Measurements from ENCODE around the gene PIBF1.
"Not testable (repeated sequence)": the region's sequence is repeated elsewhere in the genome, so short reads cannot be mapped to it uniquely, and the experiment has no call there.

Gene PIBF1

DNA sequence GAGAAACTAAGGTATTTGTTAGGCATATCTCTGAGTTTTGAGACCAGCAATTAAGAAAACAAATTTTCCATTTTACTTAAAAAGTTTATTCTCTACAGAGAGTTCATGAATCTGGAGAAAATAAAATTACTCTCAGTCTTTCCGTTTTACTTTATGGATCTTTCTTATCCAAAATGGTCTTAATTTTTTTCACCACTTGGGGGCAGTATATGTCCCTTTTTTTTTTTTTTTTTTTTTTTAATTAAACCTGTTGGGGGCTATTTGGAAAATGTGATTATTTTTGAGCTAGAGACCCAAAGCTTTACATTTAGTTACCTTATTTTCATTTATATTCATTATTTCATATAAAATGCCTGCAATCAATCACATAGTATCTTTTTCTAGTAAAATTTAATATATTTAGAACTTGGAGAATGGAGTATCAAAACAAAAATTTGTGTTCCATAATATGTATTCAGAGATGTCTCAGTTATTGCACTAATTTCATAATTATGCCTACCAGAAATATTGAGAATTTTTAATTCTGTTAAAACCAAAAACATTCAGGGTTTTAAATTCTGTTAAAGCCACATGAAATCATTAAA, 27.1 kb downstream of the PIBF1 start:
- DNase-seq: peak; percentile 38
- in situ Hi-C loops (cut with MboI; ENCODE audit: low pct_unique_long_range_greater_than_20kb, low sequenced_read_pairs): no loop called here

DNA sequence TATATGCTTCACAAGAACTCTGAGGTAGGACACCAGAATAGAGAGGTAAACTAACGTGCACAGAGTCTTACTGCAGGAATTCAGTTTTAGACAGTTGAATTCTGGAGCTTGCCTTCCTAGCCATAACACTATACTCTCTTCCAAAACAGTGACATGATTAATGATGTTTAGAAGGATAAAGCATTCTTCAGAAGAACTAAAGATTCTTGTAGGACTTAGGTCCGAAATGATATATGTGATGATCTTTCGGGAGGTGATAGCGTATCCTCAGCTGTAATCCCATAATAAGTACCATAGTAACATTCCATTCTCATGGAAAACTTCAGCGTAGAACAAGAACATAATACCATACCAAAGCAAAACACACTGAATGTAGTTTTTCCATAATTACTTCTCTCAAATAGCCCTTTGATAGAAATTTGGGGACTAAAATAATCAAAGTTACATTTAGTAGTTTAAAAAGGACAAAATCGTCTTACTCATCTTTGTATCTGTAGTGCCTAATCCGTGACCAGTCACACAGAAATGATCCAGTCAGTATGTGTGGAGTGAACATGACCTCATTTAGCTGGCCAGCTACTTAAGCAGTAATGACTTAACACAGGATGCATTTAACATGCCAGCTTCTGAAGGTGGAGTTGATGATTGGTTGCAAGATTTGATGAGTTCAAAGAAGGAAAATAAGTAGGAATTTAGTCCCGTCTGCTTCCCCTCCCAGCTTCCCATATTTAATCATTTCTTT, 38.4 kb downstream of the PIBF1 start:
- in situ Hi-C loops (cut with MboI; ENCODE audit: low pct_unique_long_range_greater_than_20kb, low sequenced_read_pairs): no loop called here
- DNase-seq: no peak

DNA sequence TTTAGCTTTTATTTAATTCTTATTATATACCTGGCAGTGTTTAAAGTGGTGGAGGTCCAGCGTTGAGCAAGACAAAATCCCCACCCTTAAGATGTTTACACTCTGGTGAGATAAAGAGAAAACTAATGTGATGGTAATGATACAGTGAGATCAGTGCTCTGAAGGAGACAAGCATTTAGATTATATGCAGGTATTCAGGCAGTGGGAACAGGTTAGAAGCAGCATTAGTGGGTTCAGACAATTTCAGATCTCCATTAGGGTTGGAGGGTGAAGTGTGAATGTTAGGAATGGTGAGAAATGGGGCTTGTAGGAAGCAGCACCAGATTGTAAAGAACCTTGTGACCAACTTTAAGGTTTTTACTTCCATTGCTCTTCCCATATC, 39.0 kb downstream of the PIBF1 start:
- DNase-seq: no peak
- in situ Hi-C loops (cut with MboI; ENCODE audit: low pct_unique_long_range_greater_than_20kb, low sequenced_read_pairs): no loop called here

DNA sequence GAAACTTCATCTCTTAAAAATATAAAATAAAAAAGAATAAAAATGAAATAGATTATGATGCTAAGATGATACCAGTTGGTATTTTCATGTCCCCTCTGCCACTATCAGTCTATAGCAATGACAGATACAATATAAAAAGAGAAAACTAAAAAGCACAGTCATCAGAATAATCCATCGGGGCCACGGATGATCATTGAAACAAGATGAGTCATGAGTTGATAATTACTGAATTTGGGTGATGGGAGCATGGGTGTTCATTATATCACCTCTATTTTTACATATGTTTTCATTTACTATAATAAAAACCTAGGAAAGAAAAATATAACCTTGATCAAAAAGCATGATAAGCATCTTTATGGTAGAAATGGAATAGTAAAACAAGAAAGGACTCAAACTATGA, 41.1 kb downstream of the PIBF1 start:
- DNase-seq: no peak
- in situ Hi-C loops (cut with MboI; ENCODE audit: low pct_unique_long_range_greater_than_20kb, low sequenced_read_pairs): no loop called here

DNA sequence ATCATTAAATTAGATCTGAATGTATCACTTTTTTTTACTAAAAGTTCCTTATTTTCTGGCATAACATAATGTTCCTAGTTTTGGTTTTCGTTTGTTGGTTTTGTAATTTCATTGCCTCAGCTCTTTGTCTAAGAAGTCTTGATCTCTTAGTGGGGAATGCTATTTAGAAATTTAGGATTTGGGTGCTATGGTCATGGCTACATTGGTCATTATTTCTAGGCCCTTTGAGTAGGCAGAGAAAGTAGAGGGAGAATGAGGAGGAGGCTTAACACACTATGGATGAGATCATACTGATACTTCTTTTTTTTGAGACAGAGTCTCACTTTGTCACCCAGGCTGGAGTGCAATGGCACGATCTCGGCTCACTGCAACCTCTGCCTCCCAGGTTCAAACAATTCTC, 41.8 kb downstream of the PIBF1 start:
- in situ Hi-C loops (cut with MboI; ENCODE audit: low pct_unique_long_range_greater_than_20kb, low sequenced_read_pairs): no loop called here
- DNase-seq: no peak

DNA sequence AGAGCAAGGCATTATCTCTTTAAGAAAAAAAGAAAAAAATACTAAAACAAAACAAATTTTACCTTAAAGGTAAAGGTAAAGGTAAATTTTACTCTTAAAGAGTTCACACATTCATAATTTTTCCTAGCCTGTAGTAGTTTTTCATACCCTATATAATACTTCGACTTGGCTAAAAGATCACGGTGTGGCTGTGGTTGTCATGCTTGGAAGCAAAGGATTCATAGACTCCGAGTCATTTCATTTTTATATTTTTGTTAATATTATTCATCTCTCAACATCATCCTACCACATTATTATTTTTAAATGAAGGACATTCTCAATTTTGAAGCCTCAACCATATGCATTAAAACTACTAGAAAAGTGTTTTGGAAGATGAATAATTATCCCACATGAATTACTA, 52.7 kb downstream of the PIBF1 start:
- in situ Hi-C loops (cut with MboI; ENCODE audit: low pct_unique_long_range_greater_than_20kb, low sequenced_read_pairs): no loop called here
- no peak for DNase-seq

DNA sequence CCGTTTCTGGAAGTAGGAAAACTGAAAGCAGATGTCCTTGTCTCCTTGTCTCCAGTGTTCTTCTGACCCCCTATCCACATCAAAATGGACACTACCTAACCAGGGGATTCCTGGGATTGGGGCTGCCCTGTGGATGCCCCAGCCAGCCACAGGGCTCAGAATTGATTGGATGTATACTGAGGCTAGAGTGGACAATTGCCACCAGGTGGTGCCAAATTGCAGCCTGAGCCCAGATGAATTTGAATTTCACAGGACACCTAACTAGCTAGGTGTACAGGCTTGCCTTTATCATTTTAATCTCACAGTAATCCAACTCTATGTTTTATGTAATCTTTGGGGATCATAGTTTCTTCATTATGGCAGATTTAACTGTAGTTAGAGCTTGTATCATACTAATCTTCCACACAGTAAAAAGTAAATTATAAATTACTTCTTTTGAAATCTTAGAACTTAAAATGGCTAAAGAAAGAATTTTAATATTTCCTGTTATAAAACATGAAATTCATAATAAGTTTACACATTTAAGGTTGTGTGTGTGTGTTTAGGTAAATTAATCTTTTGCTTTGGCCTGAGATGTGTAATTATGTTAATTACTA, 58.0 kb downstream of the PIBF1 start:
- DNase-seq: peak; percentile 43
- in situ Hi-C loops (cut with MboI; ENCODE audit: low pct_unique_long_range_greater_than_20kb, low sequenced_read_pairs): no loop called here

DNA sequence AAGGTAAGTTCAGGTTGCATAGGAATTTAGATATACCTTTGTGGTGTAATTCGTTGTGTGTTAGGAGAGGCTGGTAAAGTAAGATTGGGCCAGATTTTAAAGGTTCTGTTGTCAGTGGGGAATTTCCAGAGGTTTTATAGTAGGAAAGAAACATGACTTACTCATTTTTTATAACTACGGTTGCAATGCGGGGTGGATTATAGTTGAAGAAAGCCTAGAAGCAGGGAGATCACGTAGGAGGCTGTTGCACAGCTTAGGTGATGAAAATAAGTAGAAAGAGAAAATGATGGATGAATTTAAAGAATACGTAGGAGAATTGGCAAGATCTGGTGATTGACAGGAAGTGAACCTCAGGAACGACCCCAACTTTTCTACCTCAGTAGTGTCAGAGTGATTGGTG, 61.1 kb downstream of the PIBF1 start:
- in situ Hi-C loops (cut with MboI; ENCODE audit: low pct_unique_long_range_greater_than_20kb, low sequenced_read_pairs): no loop called here
- no peak for DNase-seq

DNA sequence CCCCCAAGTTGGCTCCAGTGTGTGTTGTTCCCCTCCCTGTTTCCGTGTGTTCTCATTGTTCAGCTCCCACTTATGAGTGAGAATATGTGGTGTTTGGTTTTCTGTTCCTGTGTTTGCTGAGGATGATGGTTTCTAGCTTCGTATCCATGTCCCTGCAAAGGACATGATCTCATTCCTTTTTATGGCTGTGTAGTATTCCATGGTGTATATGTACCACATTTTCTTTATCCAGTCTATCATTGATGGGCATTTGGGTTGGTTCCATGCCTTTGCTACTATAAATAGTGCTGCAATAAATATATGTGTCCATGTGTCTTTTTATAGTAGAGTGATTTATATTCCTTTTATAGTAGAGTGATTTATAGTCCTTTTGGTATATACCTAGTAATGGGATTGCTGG, 63.2 kb downstream of the PIBF1 start:
- DNase-seq; in situ Hi-C loops (cut with MboI; ENCODE audit: low pct_unique_long_range_greater_than_20kb, low sequenced_read_pairs): not testable (repeated sequence)

DNA sequence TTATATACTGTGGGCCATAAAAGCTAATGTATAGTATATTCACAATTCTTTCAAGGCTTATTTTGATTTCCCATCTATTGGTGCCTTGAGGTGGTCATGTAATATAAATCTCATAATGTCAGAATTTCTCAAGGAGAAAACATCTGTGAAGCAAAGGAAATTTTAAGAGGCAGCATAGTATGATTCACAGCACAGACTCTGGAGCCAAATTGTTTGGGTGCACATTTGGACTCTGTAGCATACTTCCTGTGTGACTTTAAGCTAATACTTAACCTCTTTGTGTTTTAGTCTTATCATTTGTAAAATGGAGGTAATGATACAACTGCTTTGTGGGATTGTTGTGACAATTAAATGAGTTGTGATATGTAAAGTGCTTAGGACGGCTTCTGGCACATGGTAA, 67.6 kb downstream of the PIBF1 start:
- in situ Hi-C loops (cut with MboI; ENCODE audit: low pct_unique_long_range_greater_than_20kb, low sequenced_read_pairs): no loop called here
- DNase-seq: no peak

DNA sequence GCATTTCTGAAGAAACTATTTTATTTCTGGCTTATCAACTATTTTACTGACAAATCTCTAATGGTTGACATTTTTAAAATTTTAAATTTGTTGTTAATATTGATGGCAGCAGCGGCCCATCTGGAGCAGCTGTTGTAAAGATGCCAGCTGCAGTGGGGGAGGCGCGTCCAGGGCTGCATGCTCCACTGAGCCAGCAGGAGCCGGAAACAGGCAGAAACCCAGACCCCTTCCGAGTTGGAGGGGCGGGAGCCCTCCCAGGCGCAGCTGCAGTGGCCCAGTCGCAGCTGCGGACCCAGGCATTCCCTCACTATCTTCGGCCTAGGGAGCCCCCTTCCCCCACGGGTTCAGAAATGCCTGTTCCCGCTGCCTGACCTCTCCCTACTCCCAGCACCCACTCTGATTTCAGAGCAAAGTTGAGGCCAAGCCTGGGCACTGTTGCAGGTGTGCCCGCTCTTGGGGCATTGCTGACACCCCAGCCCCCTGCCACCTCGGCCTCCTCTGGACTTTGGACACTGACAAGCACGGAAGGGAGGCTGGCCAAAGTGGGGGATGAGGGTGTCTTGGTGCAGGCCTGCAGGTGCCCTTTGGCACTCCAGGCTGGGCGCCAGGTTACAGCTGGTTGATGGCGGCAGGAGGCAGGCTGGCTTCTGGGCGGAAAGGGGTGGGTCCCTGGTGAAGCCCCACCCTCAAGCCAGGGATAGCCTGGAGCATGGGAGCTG, 69.2 kb downstream of the PIBF1 start:
- in situ Hi-C loops (cut with MboI; ENCODE audit: low pct_unique_long_range_greater_than_20kb, low sequenced_read_pairs): no loop called here

DNA sequence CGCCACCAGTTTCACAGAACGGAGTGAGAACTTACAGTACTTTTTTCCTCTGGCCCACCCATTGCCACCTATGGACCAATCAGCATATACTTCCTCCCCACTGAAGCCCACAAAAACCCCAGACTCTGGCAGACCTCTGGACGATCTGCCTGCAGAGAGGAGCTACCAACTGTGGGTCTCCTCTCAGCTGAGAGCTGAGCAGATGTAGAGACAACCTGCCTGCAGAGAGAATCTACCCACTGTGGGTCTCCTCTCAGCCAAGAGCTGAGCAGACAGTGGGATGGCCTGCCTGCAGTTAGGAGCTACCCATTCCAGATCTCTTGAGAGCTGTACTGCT, 69.7 kb downstream of the PIBF1 start:
- in situ Hi-C loops (cut with MboI; ENCODE audit: low pct_unique_long_range_greater_than_20kb, low sequenced_read_pairs): no loop called here
- DNase-seq: no peak

More for the DNA sequence above, 69.2 kb downstream of the PIBF1 start:
- DNase-seq: no peak

DNA sequence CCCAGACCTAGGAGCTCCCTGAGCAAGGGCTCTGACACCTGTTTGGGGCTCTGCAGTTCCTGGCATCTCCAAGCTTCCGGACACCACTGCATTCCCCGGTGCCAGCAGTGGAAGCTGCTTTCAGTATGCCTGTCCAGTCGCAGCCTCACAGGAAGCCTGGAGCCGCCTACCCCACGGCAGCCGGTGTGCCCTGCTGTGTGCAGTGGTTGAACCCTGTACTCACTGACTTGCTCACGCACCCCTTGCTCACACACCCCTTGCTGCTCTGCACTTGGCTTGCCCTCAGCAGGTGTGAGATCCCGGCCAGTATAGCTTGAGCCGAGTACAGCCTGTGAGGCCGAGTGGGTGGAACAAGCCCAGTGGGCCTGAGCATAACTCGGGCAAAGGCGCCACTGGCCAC, 70.3 kb downstream of the PIBF1 start:
- in situ Hi-C loops (cut with MboI; ENCODE audit: low pct_unique_long_range_greater_than_20kb, low sequenced_read_pairs): no loop called here
- DNase-seq: no peak

DNA sequence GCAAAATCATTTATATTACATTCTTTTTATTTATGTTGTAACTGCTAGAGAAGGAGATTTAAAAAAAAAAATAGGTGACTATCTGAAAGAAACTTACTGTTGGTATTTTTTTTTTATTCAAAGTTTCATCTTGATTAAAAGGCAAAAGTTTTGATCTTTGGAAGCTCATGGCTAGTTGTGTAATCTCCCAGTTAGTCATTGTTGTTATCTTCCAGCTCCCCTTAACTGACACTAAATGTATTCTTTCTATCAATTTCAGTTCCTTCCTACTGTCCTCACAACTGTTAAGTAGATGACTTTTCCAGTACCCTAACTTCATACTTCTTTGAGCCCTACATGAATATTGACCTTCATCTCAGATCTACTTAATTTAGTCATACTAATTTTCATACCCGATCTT, 71.1 kb downstream of the PIBF1 start:
- in situ Hi-C loops (cut with MboI; ENCODE audit: low pct_unique_long_range_greater_than_20kb, low sequenced_read_pairs): no loop called here

DNA sequence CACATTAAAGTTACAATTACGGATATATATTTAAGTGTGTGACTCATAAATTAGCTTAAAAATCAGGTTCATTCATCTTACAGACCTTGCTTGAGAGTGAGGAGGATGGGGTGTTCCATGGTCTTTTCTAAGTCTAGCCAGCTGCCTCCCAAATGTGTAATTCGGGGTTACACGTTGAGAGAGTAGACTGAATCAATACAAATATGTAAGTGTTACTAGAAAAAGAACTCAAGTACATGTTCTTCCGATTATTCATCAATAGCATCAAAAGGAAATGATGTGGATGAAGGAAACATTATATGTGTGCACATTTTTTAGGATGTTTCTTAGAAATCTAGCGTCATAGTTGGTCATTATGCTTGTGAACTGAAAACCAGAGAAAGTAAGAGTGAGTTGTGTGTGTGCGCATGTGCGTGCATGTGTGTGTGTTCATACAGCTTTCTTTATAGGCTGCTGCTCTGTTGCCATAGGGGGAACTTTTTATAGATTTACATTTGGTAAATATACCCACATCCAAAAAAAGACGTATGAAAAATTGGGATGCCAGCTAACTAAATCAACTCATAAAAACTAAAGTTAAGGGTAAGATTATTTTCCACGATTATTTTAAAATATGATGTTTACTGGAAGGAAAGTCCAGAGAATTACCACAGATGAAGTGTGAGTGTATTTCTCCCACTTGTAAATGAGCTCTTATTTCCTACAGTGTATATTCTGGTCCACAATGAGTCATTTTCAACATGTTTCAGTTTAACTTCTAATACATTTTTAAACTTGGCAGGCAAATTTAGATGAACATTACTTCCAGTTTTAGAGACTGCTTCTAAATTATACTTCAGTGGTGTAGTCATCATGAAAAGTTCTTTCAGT, 82.4 kb downstream of the PIBF1 start:
- no peak for DNase-seq
- in situ Hi-C loops (cut with MboI; ENCODE audit: low pct_unique_long_range_greater_than_20kb, low sequenced_read_pairs): no loop called here

More for the DNA sequence above, 71.1 kb downstream of the PIBF1 start:
- no peak for DNase-seq

DNA sequence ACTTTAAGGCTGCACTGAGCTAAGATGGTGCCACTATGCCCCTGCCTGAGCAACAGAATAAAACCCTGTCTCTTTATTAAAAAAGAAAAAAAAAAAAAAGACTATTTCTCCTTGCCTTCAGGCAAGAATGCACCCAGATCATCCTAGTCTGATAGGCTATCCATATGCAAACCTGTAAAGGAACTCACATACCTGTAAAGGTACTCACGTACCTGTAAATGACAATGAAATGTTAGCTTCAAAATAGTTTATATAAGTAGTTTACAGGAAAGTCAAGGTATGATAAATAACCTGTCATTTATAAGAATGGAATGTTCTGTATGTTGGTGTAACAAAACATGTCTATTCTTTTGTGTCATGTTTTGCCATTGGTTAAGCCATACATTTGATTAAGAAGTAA, 86.3 kb downstream of the PIBF1 start:
- DNase-seq: no peak
- in situ Hi-C loops (cut with MboI; ENCODE audit: low pct_unique_long_range_greater_than_20kb, low sequenced_read_pairs): no loop called here

DNA sequence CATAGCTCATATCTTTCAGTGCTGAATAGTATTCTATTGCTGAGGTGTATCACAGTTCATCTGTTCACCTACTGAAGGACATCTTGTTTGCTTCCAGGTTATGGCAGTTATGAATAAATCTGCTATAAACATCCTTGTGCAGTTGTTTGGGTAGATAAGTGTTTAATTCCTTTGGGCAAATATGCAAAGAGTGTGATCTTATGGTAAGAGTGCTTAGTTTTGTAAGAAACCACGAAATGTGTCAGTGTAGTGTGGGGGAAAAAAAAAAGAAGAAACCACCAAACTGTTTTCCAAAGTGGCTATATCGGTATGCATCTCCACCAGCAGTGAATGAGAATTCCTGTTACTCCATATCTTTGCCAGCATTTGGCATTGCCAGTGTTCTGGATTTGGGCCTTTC, 93.3 kb downstream of the PIBF1 start:
- in situ Hi-C loops (cut with MboI; ENCODE audit: low pct_unique_long_range_greater_than_20kb, low sequenced_read_pairs): no loop called here
- DNase-seq: no peak

DNA sequence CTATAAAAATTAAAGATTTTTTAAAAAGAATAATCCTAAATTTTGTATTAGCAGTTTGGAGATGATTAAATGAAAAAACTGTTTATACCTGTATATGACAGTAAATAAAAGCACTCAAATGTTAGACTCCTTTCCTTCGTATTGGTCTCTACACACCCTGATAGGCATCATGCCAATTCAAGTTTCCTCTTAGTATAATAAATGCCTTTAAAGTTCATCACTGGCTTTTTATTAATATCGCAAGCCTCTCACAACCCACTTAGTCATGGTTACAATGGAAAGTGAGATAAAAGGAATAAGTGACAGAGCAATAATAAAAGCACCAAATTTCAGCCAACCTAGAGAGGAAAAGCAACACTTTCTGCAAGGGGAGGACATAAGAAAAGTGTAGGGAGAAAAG, 102.2 kb downstream of the PIBF1 start:
- in situ Hi-C loops (cut with MboI; ENCODE audit: low pct_unique_long_range_greater_than_20kb, low sequenced_read_pairs): no loop called here
- no peak for DNase-seq

DNA sequence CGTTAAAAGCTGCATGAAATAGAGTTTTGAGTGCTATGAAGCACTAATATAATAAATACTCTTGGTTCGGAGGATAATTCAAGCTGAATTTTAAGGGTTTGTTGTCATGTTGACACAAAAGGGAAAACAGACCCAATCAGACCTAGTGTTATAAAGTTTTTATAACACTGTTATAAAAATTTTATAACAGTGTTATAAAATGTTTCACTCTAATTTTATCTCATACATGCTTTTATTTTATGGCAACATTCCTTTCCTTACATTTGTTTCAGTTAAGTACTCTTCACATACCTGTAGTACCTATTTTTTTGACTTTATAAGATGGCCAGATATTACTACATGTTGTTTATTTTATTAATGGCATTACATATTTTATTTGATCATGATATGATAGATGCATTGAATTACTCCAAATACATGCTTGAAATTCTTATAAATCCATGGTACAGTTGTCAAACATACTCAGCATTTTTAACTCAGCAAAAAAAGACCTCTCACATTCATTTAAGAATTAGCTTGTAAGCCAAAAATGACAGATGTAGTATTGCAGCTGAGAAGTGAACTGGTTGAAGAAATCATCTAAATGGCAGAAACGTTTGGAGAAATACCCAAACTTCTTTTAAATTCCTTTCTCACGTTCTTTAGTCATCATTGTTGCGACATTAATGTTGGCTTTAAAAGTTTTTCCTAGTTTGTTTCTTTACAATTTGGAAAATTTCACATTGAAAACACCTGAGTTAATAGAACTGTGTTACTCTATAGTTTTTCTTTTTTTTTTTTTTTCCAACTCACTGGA, 104.5 kb downstream of the PIBF1 start:
- in situ Hi-C loops (cut with MboI; ENCODE audit: low pct_unique_long_range_greater_than_20kb, low sequenced_read_pairs): no loop called here
- no peak for DNase-seq
